ENCODE results near the gene SEMA3A.
"Not testable (repeated sequence)": the region's sequence is repeated elsewhere in the genome, so short reads cannot be mapped to it uniquely, and the experiment has no call there.

The SEMA3A gene

DNA sequence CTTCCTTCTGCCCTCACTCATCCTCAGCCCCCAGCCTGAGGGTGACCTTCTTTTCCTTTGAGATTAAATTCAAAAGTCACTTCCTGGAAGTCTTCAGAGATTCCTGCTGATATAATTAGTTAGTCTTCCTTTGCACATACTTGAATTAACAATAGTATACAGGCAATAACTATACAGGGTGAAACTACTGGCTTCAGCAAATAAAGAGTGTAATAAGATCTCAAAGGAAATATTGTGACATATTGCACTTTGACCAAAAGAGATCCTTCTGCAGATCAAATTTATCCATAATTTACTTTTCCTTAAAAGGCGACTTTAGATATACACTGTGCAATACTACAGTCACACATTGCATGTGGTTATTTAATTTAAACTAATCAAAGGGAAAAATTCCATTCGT is 123.8 kb downstream of the SEMA3A start:
- Histone ChIP-seq H3K36me3 (ENCODE audit: control insufficient read depth, insufficient read depth, low read length) (no peaks in the 10 kb centered on the region), H3K9me3 (ENCODE audit: control insufficient read depth, low read length) (no peaks in the 10 kb centered on the region), H3K4me3 (ENCODE audit: low read length) (no peak overlapping the region), H3K27me3 (ENCODE audit: control insufficient read depth, insufficient read depth, low read length) (no peaks in the 10 kb centered on the region), H3K9ac (ENCODE audit: low read length) (no peak overlapping the region), H3K4me1 (ENCODE audit: control insufficient read depth, insufficient read depth, low read length) (no peaks in the 10 kb centered on the region)

DNA sequence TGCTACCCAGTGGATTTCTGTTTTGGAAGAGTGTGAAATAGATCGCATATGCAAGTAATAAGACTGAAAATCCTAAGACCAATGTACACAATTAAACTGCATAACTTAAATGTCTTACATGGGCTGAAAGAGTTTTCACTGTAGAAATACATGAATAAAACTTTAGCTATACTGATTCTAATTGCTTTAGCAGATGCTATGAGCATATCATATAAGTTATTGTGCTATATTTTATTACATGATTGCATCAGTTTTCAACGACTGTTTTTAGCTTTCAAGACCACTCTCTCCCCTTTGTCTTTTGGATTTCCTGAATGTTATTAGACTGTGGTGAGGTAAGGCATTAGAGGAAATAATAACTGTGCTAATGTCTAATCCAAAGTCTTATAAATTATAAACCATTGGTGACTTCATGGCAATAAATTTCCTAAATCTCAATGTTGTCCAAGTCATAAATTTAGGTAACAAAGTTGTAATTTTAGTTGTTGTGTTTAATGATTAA is 124.5 kb downstream of the SEMA3A start:
- Histone ChIP-seq H3K4me3 (ENCODE audit: low read length) (no peak overlapping the region), H3K9me3 (ENCODE audit: control insufficient read depth, low read length) (no peaks in the 10 kb centered on the region), H3K9ac (ENCODE audit: low read length) (no peak overlapping the region), H3K27me3 (ENCODE audit: control insufficient read depth, insufficient read depth, low read length) (no peaks in the 10 kb centered on the region), H3K36me3 (ENCODE audit: control insufficient read depth, insufficient read depth, low read length) (no peaks in the 10 kb centered on the region), H3K4me1 (ENCODE audit: control insufficient read depth, insufficient read depth, low read length) (no peaks in the 10 kb centered on the region)

- H3K36me3 ChIP-seq (ENCODE audit: control insufficient read depth, insufficient read depth, low read length): no peaks in the 10 kb centered on the region
- H3K9ac ChIP-seq (ENCODE audit: low read length): no peak overlapping the region
- H3K27me3 ChIP-seq (ENCODE audit: control insufficient read depth, insufficient read depth, low read length): no peaks in the 10 kb centered on the region
- no peak overlapping the region for H3K4me3 ChIP-seq (ENCODE audit: low read length)
- H3K4me1 ChIP-seq (ENCODE audit: control insufficient read depth, insufficient read depth, low read length): no peaks in the 10 kb centered on the region
- H3K9me3 ChIP-seq (ENCODE audit: control insufficient read depth, low read length): no peaks in the 10 kb centered on the region
Observed at GRCh38 chr7:84069033-84069432, 125.6 kb downstream of the SEMA3A start.

GRCh38 chr7:84062489-84062901 is 132.1 kb downstream of the SEMA3A start:
- H3K9me3 ChIP-seq (ENCODE audit: control insufficient read depth, low read length): not testable (repeated sequence)

GRCh38 chr7:84060760-84061261 is 133.8 kb downstream of the SEMA3A start:
- H3K27me3 ChIP-seq (ENCODE audit: control insufficient read depth, insufficient read depth, low read length): no peaks in the 10 kb centered on the region
- H3K4me3 ChIP-seq (ENCODE audit: low read length): no peak overlapping the region
- no peaks in the 10 kb centered on the region for H3K4me1 ChIP-seq (ENCODE audit: control insufficient read depth, insufficient read depth, low read length)
- H3K9me3 ChIP-seq (ENCODE audit: control insufficient read depth, low read length): no peaks in the 10 kb centered on the region
- H3K36me3 ChIP-seq (ENCODE audit: control insufficient read depth, insufficient read depth, low read length): no peaks in the 10 kb centered on the region
- H3K9ac ChIP-seq (ENCODE audit: low read length): no peak overlapping the region

More at GRCh38 chr7:84062489-84062901, 132.1 kb downstream of the SEMA3A start:
- H3K4me1 ChIP-seq (ENCODE audit: control insufficient read depth, insufficient read depth, low read length); H3K4me3 ChIP-seq (ENCODE audit: low read length); H3K27me3 ChIP-seq (ENCODE audit: control insufficient read depth, insufficient read depth, low read length); H3K9ac ChIP-seq (ENCODE audit: low read length); H3K36me3 ChIP-seq (ENCODE audit: control insufficient read depth, insufficient read depth, low read length): not testable (repeated sequence)

GRCh38 chr7:84060000-84060399 is 134.6 kb downstream of the SEMA3A start:
- no peak overlapping the region for H3K9ac ChIP-seq (ENCODE audit: low read length)
- no peaks in the 10 kb centered on the region for H3K4me1 ChIP-seq (ENCODE audit: control insufficient read depth, insufficient read depth, low read length)
- H3K9me3 ChIP-seq (ENCODE audit: control insufficient read depth, low read length): no peaks in the 10 kb centered on the region

GRCh38 chr7:84058311-84059076 is 136.1 kb downstream of the SEMA3A start:
- Histone ChIP-seq H3K36me3 (ENCODE audit: control insufficient read depth, insufficient read depth, low read length) (no peaks in the 10 kb centered on the region), H3K27me3 (ENCODE audit: control insufficient read depth, insufficient read depth, low read length) (no peaks in the 10 kb centered on the region)

More at GRCh38 chr7:84060000-84060399, 134.6 kb downstream of the SEMA3A start:
- no peak overlapping the region for H3K4me3 ChIP-seq (ENCODE audit: low read length)
- H3K36me3 ChIP-seq (ENCODE audit: control insufficient read depth, insufficient read depth, low read length): no peaks in the 10 kb centered on the region
- no peaks in the 10 kb centered on the region for H3K27me3 ChIP-seq (ENCODE audit: control insufficient read depth, insufficient read depth, low read length)

GRCh38 chr7:84057576-84057975 is 137.0 kb downstream of the SEMA3A start:
- H3K4me1 ChIP-seq (ENCODE audit: control insufficient read depth, insufficient read depth, low read length): no peaks in the 10 kb centered on the region
- no peak overlapping the region for H3K9ac ChIP-seq (ENCODE audit: low read length)
- H3K4me3 ChIP-seq (ENCODE audit: low read length): no peak overlapping the region
- H3K36me3 ChIP-seq (ENCODE audit: control insufficient read depth, insufficient read depth, low read length): no peaks in the 10 kb centered on the region
- H3K27me3 ChIP-seq (ENCODE audit: control insufficient read depth, insufficient read depth, low read length): no peaks in the 10 kb centered on the region
- no peaks in the 10 kb centered on the region for H3K9me3 ChIP-seq (ENCODE audit: control insufficient read depth, low read length)

More at GRCh38 chr7:84058311-84059076, 136.1 kb downstream of the SEMA3A start:
- Histone ChIP-seq H3K4me3 (ENCODE audit: low read length) (no peak overlapping the region), H3K4me1 (ENCODE audit: control insufficient read depth, insufficient read depth, low read length) (no peaks in the 10 kb centered on the region), H3K9me3 (ENCODE audit: control insufficient read depth, low read length) (no peaks in the 10 kb centered on the region), H3K9ac (ENCODE audit: low read length) (no peak overlapping the region)

- Histone ChIP-seq H3K4me1 (ENCODE audit: control insufficient read depth, insufficient read depth, low read length) (no peaks in the 10 kb centered on the region), H3K4me3 (ENCODE audit: low read length) (no peak overlapping the region), H3K9ac (ENCODE audit: low read length) (no peak overlapping the region), H3K36me3 (ENCODE audit: control insufficient read depth, insufficient read depth, low read length) (no peaks in the 10 kb centered on the region), H3K9me3 (ENCODE audit: control insufficient read depth, low read length) (no peaks in the 10 kb centered on the region), H3K27me3 (ENCODE audit: control insufficient read depth, insufficient read depth, low read length) (no peaks in the 10 kb centered on the region)
Observed at GRCh38 chr7:84055904-84056605, 138.5 kb downstream of the SEMA3A start.

- not testable (repeated sequence) for H3K9me3 ChIP-seq (ENCODE audit: control insufficient read depth, low read length); H3K9ac ChIP-seq (ENCODE audit: low read length); H3K4me1 ChIP-seq (ENCODE audit: control insufficient read depth, insufficient read depth, low read length); H3K4me3 ChIP-seq (ENCODE audit: low read length); H3K27me3 ChIP-seq (ENCODE audit: control insufficient read depth, insufficient read depth, low read length); H3K36me3 ChIP-seq (ENCODE audit: control insufficient read depth, insufficient read depth, low read length)
Observed at GRCh38 chr7:84055199-84055598, 139.4 kb downstream of the SEMA3A start.

- H3K36me3 ChIP-seq (ENCODE audit: control insufficient read depth, insufficient read depth, low read length): no peaks in the 10 kb centered on the region
- H3K9me3 ChIP-seq (ENCODE audit: control insufficient read depth, low read length): no peaks in the 10 kb centered on the region
- H3K4me1 ChIP-seq (ENCODE audit: control insufficient read depth, insufficient read depth, low read length): peaks cover 9% of the 10 kb centered on the region
- no peaks in the 10 kb centered on the region for H3K27me3 ChIP-seq (ENCODE audit: control insufficient read depth, insufficient read depth, low read length)
- H3K9ac ChIP-seq (ENCODE audit: low read length): no peak overlapping the region
- H3K4me3 ChIP-seq (ENCODE audit: low read length): no peak overlapping the region
Observed at GRCh38 chr7:84049071-84049836, 145.3 kb downstream of the SEMA3A start.

All from mucosa of stomach (tissue), 1 donor.